Activated CD8-positive, alpha-beta memory T cell treated with anti-CD3 and anti-CD28 coated beads for 36 hours (primary cell): ENCODE data around the gene AGMAT. TPM values are rescaled to one million over a fixed set of nuclear protein-coding genes. Genes with fewer than 3 reads are reported as not detected.

ENCODE experiments used
- CTCF ChIA-PET: fragments of 350-600 bp; sonication (Branson Sonifier 250); formaldehyde crosslinking; loops from one replicate; lab custom pipeline; 2021; ENCODE audit warnings: antibody characterized with exemption; lab: Charles Lee
- POLR2A ChIA-PET: fragments of 350-600 bp; sonication (Branson Sonifier 250); formaldehyde crosslinking; loops from one replicate; lab custom pipeline; 2021; ENCODE audit warnings: antibody characterized with exemption; lab: Charles Lee
- total RNA-seq, 2 experiments: library from RNA; stranded (reverse); gene quantifications; one replicate each; pipeline ENCODE4 v1.2.3, GENCODE V29; 2021

AGMAT gene
- total RNA-seq, 2 experiments from 2014 or later = 19.6 to 20.3 TPM

DNA sequence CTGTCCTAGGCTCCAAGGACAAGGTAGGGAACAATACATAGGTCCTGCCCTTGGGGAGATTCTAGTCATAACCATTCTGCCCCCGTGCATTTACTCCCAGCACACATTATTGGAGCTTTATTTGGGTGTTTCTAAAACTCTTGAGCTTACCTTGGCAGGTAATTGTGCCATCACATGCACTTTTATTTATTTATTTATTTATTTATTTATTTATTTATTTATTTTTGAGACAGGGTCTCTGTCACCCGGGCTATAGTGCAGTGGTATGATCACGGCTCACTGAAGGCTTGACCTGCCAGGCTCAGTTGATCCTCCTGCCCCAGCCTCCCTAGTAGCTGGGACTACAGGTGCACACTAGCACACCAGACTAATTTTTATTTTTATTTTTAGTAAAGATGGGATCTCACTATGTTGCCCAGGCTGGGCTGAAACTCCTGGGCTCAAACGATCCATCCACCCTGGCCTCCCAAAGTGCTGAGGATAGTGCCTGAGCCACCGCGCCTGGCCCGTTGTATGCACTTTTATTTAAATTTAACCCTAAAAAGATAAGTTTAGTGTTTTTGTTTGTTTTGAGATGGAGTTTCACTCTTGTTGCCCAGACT, 9.2 kb downstream of the AGMAT start:
- ChIA-PET POLR2A (no interaction called here), CTCF (no interaction called here)

DNA sequence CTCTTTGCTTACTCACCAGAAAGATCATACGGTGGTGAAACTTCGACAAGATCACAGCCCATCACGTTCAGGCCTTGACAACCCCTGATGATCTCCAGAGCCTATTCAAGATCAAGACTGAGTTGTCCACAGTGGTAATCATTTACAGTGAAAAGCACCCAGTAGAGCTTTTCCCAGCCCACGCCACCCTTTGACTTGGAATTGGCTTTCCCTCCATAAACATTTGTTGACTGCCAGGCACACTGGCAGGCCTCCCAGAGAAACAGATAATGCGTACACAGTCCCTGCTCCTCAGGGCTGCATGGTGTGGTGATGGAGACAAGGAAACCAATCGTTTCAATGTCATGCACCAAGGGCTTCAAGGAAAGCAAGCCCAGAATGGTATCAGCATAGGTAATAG, 10.1 kb downstream of the AGMAT start:
- ChIA-PET POLR2A (no interaction called here), CTCF (no interaction called here)

DNA sequence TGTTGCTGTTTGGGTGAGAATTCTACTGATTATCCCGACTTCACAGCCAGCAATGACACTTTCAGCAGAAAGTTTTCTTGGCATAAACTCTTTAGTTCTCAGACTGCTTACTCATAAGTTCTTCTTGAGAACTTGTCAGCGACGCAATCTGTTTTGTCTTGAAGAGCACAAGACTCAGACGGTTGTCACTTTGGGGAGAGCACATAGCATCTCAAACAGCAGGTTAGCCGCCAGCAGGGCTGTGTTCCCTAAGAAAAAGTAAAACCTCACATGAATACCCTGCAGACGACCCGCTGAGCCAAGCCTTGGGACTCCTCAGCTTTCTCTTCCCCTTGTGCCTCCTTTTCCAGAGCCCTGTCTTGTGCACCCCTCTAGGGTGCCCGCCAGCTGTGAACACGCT, 11.4 kb downstream of the AGMAT start:
- ChIA-PET CTCF (no interaction called here), POLR2A (no interaction called here)

DNA sequence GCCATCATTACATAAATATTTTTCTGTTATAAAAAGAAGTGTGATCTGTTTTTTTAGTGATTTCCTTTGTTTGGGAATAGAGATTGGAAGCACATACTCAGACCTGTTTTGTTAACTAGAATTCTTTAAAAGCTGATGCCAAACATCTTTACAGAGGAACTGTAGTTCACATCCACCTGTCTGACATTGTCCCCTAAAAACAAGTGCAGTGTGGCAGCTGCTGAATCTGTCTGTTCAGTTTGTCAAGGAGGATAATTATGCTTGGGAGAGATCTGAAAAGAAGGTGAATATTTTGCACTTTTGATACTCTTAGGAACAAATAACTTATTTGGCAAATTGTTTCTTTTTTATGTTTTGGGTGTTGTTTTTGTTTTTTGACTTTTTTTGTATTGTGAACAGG, 13.6 kb downstream of the AGMAT start:
- ChIA-PET POLR2A (no interaction called here), CTCF (interaction anchor here (0.6 to 0.7 kb wide), 3 partner anchors 70 to 685 kb away, joined by 4 to 6 read pairs (median 5); no protein-coding TSS in a partner anchor)

DNA sequence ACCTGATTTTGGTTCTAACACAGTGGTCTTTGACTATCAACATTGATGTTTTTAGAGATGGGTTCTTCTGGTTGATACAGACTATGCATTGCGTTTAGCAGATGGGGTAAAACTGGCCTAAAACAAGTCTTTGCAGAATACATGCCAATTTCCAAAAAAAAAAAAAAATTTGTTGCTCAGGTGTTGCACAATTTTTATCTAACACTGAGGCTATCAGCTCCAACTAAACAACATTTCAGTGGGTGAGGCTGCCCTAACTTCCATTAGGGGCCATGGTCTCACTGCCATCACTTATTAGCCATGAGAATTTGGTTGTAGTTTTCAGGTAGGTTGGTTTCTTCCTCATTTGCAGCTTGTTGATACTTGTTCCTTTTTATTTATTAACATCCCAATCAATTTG, 14.0 kb downstream of the AGMAT start:
- POLR2A ChIA-PET = no interaction called here
- CTCF ChIA-PET = interaction anchor here (0.6 kb wide), 1 partner anchor 71 kb away, joined by 4 read pairs; no protein-coding TSS in a partner anchor

DNA sequence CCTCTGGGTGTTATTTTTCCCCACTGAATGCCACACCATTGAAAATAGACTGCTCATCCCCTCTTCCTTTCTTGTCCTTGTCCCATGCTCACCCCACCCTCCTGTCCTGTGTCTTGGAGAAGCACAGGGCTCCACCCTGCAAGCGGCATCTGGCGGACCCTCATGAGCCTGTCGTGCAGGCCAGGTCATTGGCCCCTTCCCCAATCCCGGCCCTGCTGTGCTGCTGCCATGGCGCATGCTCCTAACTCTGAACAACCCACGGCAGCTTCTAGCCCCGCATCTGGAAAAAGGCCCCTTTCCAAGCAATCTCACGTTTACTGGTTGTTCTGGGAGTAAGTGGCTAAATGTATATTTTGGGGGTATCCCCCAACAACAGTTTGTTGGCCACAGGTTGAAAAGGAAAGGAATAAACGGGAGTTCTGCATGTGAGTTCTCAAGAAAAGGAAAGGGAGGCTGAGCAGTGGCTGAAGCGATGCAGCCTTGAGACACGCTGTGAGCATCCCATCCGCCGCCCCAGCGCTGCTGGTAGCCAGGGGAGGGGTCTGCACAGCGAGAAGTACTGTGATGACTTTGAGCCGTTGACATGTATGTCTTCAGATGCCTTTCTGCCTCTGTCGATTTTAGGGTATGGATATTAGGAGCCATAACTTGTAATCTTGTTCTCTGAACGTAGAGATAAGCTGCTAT, 16.3 kb downstream of the AGMAT start:
- CTCF ChIA-PET = interaction anchor here (0.5 kb wide), 1 partner anchor 187 kb away, joined by 4 read pairs; no protein-coding TSS in a partner anchor
- POLR2A ChIA-PET = no interaction called here

DNA sequence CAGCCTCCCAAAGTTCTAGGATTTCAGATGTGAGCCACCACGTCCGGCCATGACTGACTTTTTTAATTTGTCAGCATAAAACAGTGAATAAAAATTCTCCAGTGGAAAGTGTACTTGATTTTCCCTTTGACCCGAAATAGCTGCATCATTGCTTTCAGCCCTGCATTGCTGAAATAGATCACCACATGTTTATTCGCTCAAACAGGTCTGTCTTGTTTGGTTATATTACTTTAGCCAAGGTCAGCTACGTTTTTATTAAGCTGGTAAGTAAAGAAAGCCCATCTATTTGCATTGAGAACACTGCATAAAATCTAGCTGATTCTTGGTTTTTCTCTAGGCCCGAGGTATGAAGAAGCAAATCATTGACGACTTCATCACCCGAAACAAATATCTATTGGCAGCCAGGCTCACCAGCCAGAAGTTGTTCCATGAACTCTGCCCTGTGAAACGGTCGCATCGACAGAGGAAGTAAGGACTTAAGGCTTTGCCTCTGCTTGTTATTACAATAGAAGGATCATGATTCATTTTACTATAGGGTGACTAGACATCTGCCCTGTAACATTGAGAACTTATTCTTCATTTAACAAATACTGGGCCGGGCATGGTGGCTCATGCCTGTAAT, 25.6 kb downstream of the AGMAT start:
- POLR2A ChIA-PET = no interaction called here
- CTCF ChIA-PET = no interaction called here

DNA sequence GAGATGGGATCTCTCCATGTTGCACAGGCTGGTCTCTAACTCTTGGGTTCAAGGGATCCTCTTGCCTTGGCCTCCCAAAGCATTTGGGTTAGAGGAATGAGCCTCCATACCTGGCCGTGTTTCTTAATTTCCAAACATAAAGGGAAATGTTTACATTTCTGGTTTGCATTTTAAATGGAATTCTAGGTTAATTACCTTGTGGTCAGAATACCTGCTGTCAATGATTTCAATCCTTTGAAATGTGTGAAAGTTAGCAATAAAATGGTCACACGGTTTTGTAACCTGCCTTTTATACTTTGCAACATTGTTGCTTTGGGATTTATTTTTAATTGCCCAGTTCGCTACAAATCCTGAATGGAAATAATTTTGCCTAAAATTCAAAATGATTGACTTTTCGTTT, 26.3 kb downstream of the AGMAT start:
- CTCF ChIA-PET = no interaction called here
- POLR2A ChIA-PET = no interaction called here

DNA sequence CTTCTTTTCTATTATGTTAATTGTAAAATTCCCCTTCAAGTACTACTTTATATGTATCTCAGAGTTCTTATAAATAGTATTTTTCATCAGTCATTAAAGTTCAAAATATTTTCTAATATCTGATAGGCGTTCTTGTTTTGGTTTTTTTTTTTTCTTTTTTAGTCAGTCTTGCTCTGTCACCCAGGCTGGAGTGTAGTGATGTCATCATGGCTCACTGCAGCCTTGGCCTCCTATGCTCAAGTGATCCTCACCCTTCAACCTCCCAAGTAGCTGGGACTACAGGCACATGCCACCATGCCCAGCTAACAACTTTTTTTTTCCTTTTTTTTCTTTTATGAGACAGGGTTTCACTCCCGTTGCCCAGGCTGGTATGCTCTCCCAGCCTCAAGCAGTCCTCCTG, 27.3 kb downstream of the AGMAT start:
- POLR2A ChIA-PET = no interaction called here
- CTCF ChIA-PET = interaction anchor here (0.7 kb wide), 1 partner anchor 17 kb away, joined by 3 read pairs; no protein-coding TSS in a partner anchor

DNA sequence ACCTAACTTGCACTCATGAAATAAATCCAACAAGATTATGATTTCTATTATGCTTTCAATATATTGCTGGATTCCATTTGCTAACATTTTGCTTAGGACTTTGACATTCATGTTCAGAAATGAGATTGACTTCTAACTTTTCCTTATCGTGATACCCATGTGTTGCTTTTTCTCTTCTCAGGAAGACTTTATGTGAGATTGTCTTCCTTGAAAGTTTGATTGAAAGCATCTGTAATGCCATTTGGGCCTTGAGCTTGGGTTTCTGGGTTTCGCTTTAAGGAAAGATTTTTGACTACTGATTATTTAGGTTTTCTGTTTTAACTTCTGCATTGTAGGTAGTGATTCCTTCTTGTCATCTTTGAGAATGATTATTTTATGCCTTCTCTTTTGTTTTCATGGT, 27.8 kb downstream of the AGMAT start:
- POLR2A ChIA-PET = no interaction called here
- CTCF ChIA-PET = no interaction called here

DNA sequence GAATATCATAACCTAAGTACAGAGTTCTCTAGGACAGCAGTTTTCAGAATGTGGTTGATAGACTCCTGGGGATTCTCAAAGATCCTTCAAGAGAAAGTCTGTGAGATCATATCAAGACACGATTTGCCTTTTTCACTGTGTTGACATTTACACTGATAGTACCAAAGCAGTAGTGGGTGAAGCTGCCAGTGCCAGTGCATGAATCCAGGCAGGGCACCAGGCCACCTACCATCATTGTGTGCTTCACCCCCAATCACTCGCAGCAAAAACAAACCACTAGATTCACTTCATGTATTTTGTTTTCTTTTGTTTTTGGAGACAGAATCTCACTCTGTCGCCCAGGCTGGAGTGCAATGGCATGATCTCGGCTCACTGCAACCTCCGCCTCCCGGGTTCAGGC, 34.3 kb downstream of the AGMAT start:
- CTCF ChIA-PET = no interaction called here
- POLR2A ChIA-PET = no interaction called here

DNA sequence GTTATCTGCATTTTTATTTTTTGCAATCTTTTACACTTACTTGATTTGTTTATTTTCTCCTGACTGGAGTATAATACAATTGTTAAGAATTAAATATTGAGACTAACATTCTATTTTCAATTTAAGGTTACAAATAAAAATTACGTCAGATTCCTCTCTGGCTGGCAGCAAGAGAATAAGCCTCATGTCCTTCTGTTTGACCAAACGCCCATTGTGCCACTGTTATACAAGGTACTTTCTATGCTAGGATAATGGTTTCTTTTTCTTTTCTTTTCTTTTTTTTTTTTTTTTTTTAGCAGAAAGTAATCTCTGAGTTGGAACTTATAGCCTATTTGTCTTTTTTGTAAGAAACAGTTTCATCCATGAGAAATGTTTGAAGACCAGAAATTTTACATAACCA, 38.2 kb downstream of the AGMAT start:
- ChIA-PET CTCF (no interaction called here), POLR2A (no interaction called here)

DNA sequence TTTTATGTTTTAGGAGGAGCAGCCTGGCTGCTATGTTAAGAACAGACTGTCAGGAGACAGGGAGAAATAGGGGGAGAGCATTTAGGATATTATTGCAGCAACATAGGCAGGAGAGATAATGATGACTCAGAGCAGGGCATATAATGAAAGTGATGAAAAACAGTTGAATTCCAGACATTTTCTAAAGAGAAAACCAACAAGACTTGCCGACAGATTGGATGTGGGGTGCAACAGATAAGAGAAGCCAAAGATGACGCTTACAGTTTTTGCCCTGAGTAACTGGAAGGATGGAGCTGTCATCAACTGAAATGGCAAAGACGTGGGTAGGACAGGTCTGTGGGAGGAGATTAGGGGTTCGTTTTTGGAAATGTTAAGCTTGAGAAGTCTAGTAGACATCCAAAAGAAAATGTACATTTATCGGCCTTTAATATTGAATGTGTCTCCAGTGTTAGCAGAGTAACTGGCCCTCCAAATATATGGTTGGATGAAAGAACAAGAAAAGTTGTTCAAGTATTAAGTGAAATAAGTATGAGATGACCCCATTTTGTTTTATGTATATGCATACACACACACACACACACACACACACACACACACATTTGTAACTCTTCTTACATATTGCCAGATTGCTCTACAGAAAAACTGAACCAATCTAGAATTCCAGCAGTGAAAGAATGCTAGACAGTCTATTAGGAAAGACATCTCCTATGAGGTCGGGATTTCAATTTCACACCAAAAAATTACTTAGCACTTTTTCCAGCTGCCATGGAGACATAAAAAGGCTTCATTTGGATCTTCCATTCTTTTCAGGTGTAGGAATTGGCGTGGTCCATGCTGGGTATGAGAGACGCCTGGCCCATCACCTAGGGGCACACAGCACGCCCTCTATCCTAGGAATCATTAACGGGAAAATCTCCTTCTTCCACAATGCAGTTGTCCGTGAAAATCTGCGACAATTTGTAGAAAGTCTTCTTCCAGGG, 41.0 kb downstream of the AGMAT start:
- CTCF ChIA-PET = no interaction called here
- POLR2A ChIA-PET = no interaction called here

DNA sequence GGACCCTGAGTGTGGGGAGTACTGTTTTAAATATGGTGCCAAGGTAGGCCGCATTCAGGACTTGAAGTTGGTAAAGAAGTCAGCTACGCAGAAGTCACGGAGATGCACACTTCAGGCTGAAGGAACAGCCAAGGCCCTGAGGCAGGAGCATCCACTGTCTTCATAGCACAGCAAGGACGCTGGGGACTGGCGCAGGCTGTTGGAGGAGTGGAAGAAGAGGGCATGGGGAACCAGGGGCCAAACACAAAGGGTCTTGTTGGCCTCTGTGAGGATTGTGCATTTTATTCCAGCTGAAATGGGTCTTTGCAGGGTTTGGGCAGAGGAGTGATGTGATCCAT, 41.6 kb downstream of the AGMAT start:
- ChIA-PET CTCF (no interaction called here), POLR2A (no interaction called here)

DNA sequence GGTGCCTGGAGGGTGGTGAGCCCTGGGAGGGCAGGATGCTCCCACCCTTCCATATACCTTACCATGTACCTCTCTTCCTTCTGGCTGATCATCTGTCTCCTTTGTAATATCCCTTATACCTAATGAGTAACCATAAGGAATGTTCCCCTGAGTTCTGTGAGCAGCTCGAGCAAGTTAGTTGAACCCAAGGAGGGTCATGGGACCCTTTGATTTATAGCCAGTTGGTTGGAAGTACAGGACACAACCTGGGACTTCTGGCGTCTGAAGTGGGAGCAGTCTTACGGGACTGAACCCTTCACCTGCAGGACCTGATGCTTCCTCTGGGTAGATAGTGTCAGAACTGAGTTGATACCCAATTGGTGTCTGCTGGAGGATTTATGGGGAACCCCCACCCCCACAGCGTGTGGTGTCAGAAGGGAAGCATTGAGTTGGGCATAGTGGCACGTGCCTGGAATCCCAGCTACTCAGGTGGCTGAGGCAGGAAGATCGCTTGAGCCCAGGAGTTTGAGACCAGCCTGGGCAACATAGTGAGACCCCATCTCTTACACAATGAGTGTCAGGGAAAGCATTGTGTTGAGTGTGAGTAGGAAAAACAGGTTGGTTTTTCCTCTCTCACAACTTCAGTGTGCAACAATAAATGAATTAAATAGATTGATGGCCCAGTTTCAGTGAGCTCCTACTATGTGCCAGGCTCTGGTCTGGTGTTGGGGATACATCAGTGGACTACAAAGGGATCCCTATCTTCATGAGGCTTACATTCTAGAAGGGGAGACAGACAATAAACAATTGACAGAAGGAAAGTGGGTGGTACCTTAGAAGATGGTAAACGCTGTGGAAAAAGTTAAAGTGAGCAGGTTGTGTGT, 42.2 kb downstream of the AGMAT start:
- ChIA-PET CTCF (no interaction called here), POLR2A (no interaction called here)

DNA sequence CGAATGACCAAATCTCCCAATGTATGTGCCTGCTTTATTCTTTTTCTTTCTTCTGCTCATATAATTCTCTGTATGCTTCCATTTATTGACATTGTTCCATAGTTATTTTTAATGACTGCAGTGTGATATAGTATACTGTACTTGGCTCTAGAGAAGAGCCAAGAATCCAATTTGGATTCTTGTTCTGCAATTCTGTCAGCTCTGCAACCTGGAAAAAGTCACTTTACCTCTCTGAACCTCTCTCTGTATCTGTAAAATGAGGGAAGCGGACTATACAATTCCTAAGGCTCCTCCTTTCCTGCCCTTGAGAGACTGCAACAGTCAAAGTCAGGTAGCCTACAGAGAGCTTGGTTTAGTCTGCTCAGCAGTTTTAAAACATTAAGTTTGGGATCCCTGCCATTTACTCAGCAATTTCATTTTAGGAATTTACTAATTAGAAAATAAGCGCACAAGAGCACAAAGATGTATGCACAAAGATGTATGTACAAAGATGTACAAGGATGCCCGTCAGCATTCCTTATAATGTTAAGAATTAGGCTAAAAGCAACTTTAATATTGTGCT, 43.5 kb downstream of the AGMAT start:
- ChIA-PET CTCF (no interaction called here), POLR2A (no interaction called here)

DNA sequence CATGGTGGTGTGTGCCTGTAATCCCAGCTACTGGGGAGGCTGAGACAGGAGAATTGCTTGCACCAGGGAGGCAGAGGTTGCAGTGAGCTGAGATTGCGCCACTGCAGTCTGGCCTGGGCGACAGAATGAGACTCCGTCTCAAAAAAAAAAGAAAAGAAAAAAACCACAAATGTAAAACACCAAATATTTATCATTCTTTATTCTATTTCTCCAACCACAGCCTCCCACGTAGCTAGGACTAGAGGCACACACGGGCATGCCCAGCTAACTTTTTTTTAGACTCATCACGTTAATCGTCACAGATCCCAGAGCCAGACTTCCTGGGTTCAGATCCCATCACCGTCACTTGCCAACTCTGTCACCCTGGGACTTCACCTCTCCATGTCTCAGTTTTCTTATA, 44.7 kb downstream of the AGMAT start:
- ChIA-PET CTCF (no interaction called here), POLR2A (no interaction called here)

DNA sequence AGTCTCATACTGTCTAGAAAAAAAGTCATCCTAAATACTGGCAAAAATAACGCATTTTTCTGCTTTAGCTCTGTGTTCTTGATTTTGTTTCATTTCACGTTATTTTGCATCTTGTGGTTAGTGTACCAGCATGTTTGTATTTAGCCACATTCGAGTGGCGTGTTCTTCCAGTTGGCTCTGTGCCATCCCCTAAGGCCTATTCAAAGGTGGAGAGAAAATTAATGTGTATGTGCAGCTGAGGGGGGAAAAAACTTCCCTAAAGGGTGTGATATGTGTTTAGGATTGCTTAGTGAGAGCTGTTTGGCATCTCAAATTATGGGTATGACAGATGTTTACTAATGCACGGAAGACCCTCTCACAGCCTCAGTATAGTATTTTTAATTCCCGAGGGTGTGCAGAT, 46.1 kb downstream of the AGMAT start:
- CTCF ChIA-PET = no interaction called here
- POLR2A ChIA-PET = no interaction called here

DNA sequence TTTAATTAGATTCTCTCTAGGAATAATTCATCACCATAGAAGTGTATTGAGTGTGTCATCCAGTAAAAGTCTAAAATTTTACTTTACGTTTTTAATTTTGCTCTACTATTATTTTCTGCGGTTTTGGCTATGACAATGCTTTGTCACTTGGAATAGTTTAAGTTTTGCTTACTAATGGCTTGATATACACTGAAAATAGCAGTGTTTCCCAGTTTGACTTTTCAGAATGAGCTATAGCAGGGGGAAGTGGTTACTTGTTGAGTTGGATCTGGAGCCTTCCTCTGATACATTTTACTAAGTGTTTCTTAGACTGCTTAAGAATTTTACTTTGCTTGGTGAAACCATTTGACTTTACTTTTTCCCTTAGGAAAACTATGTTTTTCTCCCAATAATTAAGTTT, 53.2 kb downstream of the AGMAT start:
- ChIA-PET CTCF (no interaction called here), POLR2A (no interaction called here)
